Naive thymus-derived CD4-positive, alpha-beta T cell (primary cell): ENCODE data around the gene FLNB. TPM values are rescaled to one million over a fixed set of nuclear protein-coding genes. Genes with fewer than 3 reads are reported as not detected.

Source experiments
- ATAC-seq: fragments of 150-1000 bp; cut with Tn5 transposase; 2 replicates; pipeline ENCODE4 v1.10.0; 2021; ENCODE audit warnings: mild to moderate bottlenecking, moderate library complexity
- CTCF ChIA-PET: fragments of 350-600 bp; sonication (Branson Sonifier 250); formaldehyde crosslinking; loops from one replicate; lab custom pipeline; 2021; ENCODE audit warnings: antibody characterized with exemption; lab: Charles Lee
- POLR2A ChIA-PET: fragments of 350-600 bp; sonication (Branson Sonifier 250); formaldehyde crosslinking; loops from one replicate; lab custom pipeline; 2021; ENCODE audit warnings: antibody characterized with exemption, inconsistent platforms; lab: Charles Lee
- DNase-seq, 9 donors: peaks; one replicate each; pipeline versions ENCODE4 v3.0.0 to v3.0.0-alpha.2; 2020 to 2022; ENCODE audit warnings: mixed read lengths in 1 of 9
- H3K27ac ChIP-seq: one replicate; pipeline ENCODE4 v1.7.0; 2013; ENCODE audit warnings: mild to moderate bottlenecking, low read depth, low read length, moderate library complexity
- H3K27me3 ChIP-seq, 2 donors: one replicate each; pipeline ENCODE4 v1.7.0; 2013; ENCODE audit warnings: low read length in 2 of 2, mild to moderate bottlenecking in 2 of 2, moderate library complexity in 2 of 2; ENCODE audit not compliant: control insufficient read depth in 2 of 2, insufficient read depth in 2 of 2
- H3K36me3 ChIP-seq, 3 experiments: 1 replicate in 2 of 3; 2 replicates in 1 of 3; pipeline ENCODE4 v1.7.0; 2013; ENCODE audit warnings: low read length in 3 of 3, mild to moderate bottlenecking in 3 of 3, moderate library complexity in 1 of 3; ENCODE audit not compliant: insufficient read depth in 3 of 3, control insufficient read depth in 2 of 3
- H3K4me1 ChIP-seq, 2 donors: one replicate each; pipeline ENCODE4 v1.7.0; 2013; ENCODE audit warnings: low read length in 2 of 2, mild to moderate bottlenecking in 2 of 2, moderate library complexity in 1 of 2; ENCODE audit not compliant: control insufficient read depth in 2 of 2, insufficient read depth in 2 of 2
- H3K4me3 ChIP-seq: 2 replicates; pipeline ENCODE4 v1.7.0; 2013; ENCODE audit warnings: mild to moderate bottlenecking, low read length
- H3K9me3 ChIP-seq, 3 experiments: 1 replicate in 2 of 3; 2 replicates in 1 of 3; pipeline ENCODE4 v1.7.0; 2013; ENCODE audit warnings: low read length in 3 of 3; ENCODE audit not compliant: control insufficient read depth in 2 of 3
- H3K27ac Mint-ChIP-seq, 9 donors: one replicate each; pipeline ENCODE4 v1.8.0; 2020 to 2022; ENCODE audit warnings: mixed read lengths in 9 of 9, mild to moderate bottlenecking in 8 of 9, moderate library complexity in 5 of 9, inconsistent platforms in 2 of 9
- H3K27me3 Mint-ChIP-seq, 5 donors: one replicate each; pipeline ENCODE4 v1.8.0; 2021 to 2022; ENCODE audit warnings: mixed read lengths in 5 of 5, mild to moderate bottlenecking in 1 of 5
- H3K36me3 Mint-ChIP-seq, 5 donors: one replicate each; pipeline ENCODE4 v1.8.0; 2020 to 2022; ENCODE audit warnings: mixed read lengths in 5 of 5, mild to moderate bottlenecking in 3 of 5, inconsistent platforms in 1 of 5
- H3K4me1 Mint-ChIP-seq, 7 donors: one replicate each; pipeline ENCODE4 v1.8.0; 2020 to 2022; ENCODE audit warnings: mixed read lengths in 7 of 7, mild to moderate bottlenecking in 3 of 7, inconsistent platforms in 1 of 7
- H3K4me3 Mint-ChIP-seq, 10 donors: one replicate each; pipeline ENCODE4 v1.8.0; 2020 to 2022; ENCODE audit warnings: mild to moderate bottlenecking in 10 of 10, mixed read lengths in 10 of 10, moderate library complexity in 6 of 10, inconsistent platforms in 2 of 10
- H3K9me3 Mint-ChIP-seq, 11 donors: one replicate each; pipeline ENCODE4 v1.8.0; 2020 to 2022; ENCODE audit warnings: mixed read lengths in 11 of 11, mild to moderate bottlenecking in 4 of 11, inconsistent platforms in 1 of 11, moderate library complexity in 1 of 11
- intact Hi-C, 2 donors: fragments of 100-400 bp; cut with micrococcal nuclease; formaldehyde crosslinking; loops; one replicate each; pipeline ENCODE4 v1.15.1; 2023
- polyA plus RNA-seq, 2 donors: library from polyadenylated mRNA; unstranded; fragments of 300-500 nt; fragmentation: Illumina TruSeq; gene quantifications; one replicate each; pipeline ENCODE4 v1.2.3, GENCODE V29; 2021
- total RNA-seq, 6 experiments: library from RNA in 5 of 6; stranded (reverse) in 5 of 6; gene quantifications; 1 replicate in 5 of 6; 2 replicates in 1 of 6; pipeline ENCODE4 v1.2.3 and lab custom pipeline; 2021 to 2026

FLNB gene
- total and polyA plus RNA-seq, 7 experiments from 2014 or later, result 15.7 to 66.7 (median 47.6) TPM

- H3K4me1 ChIP-seq, result peaks cover 9 to 35% of the 10 kb centered on the region in 2 donors
These were observed 3.4 kb downstream of the FLNB start for GRCh38 chr3:58011580-58011979.

GRCh38 chr3:58012302-58012701 lies 4.1 kb downstream of the FLNB start:
- H3K4me3 ChIP-seq, result no peak overlapping the region
- ATAC-seq (no peak), DNase-seq (no peak)
- Mint-ChIP-seq H3K4me3 (peak overlapping the region in 7 of 10 donors; percentile 4 to 78 (median 50)), H3K9me3 (no peaks in the 10 kb centered on the region), H3K27ac (peak overlapping the region in 6 of 9 donors; percentile 7 to 71 (median 60)), H3K27me3 (no peaks in the 10 kb centered on the region), H3K4me1 (peaks cover 39 to 71% (median 62%) of the 10 kb centered on the region in 7 donors), H3K36me3 (peaks cover 0 to 5% (median 0%) of the 10 kb centered on the region in 5 donors)
- no peak overlapping the region for H3K27ac ChIP-seq
- peaks cover 9 to 35% of the 10 kb centered on the region in 2 donors for H3K4me1 ChIP-seq
- intact Hi-C loops, result no loop called here
- H3K9me3 ChIP-seq, result no peaks in the 10 kb centered on the region
- peaks cover 0 to 9% (median 0%) of the 10 kb centered on the region in 3 experiments for H3K36me3 ChIP-seq
- POLR2A ChIA-PET, result interaction anchor here (1.1 kb wide), 1 partner anchor 66 kb away, joined by 3 read pairs; no protein-coding TSS in a partner anchor
- CTCF ChIA-PET, result interaction anchor here (0.6 kb wide), 1 partner anchor 22 kb away, joined by 3 read pairs; no protein-coding TSS in a partner anchor
- H3K27me3 ChIP-seq, result no peaks in the 10 kb centered on the region

More at GRCh38 chr3:58011580-58011979, 3.4 kb downstream of the FLNB start:
- H3K36me3 Mint-ChIP-seq, result peaks cover 0 to 5% (median 0%) of the 10 kb centered on the region in 5 donors
- H3K4me1 Mint-ChIP-seq, result peaks cover 37 to 64% (median 56%) of the 10 kb centered on the region in 7 donors
- no peak overlapping the region for H3K27ac ChIP-seq
- H3K27ac Mint-ChIP-seq, result peak overlapping the region in 7 of 9 donors; percentile 6 to 77 (median 40)
- CTCF ChIA-PET, result interaction anchor here (0.6 to 1.1 kb wide), 2 partner anchors 226 to 295 kb away, joined by 3 to 4 read pairs; partner anchors contain the start of genes ABHD6, HTD2 and RPP14
- H3K4me3 Mint-ChIP-seq, result peak overlapping the region in 9 of 10 donors; percentile 45 to 92 (median 74)
- H3K27me3 Mint-ChIP-seq, result no peaks in the 10 kb centered on the region
- DNase-seq, result no peak
- H3K4me3 ChIP-seq, result no peak overlapping the region
- no peaks in the 10 kb centered on the region for H3K9me3 ChIP-seq
- ATAC-seq, result no peak
- H3K27me3 ChIP-seq, result no peaks in the 10 kb centered on the region
- intact Hi-C loops, result no loop called here
- POLR2A ChIA-PET, result interaction anchor here (0.6 kb wide), 1 partner anchor 111 kb away, joined by 3 read pairs; no protein-coding TSS in a partner anchor
- no peaks in the 10 kb centered on the region for H3K9me3 Mint-ChIP-seq
- H3K36me3 ChIP-seq, result peaks cover 0 to 9% (median 0%) of the 10 kb centered on the region in 3 experiments

- Histone ChIP-seq H3K9me3 (no peaks in the 10 kb centered on the region), H3K27ac (no peak overlapping the region), H3K4me1 (peaks cover 9 to 35% of the 10 kb centered on the region in 2 donors), H3K4me3 (no peak overlapping the region), H3K36me3 (peaks cover 0 to 9% (median 0%) of the 10 kb centered on the region in 3 experiments), H3K27me3 (no peaks in the 10 kb centered on the region)
- Mint-ChIP-seq H3K27me3 (no peaks in the 10 kb centered on the region), H3K9me3 (no peaks in the 10 kb centered on the region), H3K27ac (peak overlapping the region in 7 of 9 donors; percentile 4 to 82 (median 55)), H3K4me3 (peak overlapping the region in 9 of 10 donors; percentile 36 to 78 (median 46)), H3K36me3 (peaks cover 0 to 5% (median 0%) of the 10 kb centered on the region in 5 donors), H3K4me1 (peaks cover 42 to 79% (median 70%) of the 10 kb centered on the region in 7 donors)
- DNase-seq (no peak), ATAC-seq (no peak)
- POLR2A ChIA-PET, result interaction anchor here (0.6 to 1.1 kb wide), 3 partner anchors 65 to 302 kb away, joined by 3 to 4 read pairs (median 3); no protein-coding TSS in a partner anchor
- CTCF ChIA-PET, result interaction anchor here (0.6 kb wide), 1 partner anchor 21 kb away, joined by 3 read pairs; no protein-coding TSS in a partner anchor
- intact Hi-C loops, result no loop called here
These were observed 4.9 kb downstream of the FLNB start for GRCh38 chr3:58013099-58013498.

GRCh38 chr3:58013973-58014649 lies 5.9 kb downstream of the FLNB start:
- H3K9me3 Mint-ChIP-seq, result no peaks in the 10 kb centered on the region
- Histone ChIP-seq H3K9me3 (no peaks in the 10 kb centered on the region), H3K36me3 (peaks cover 0 to under 1% (median 0%) of the 10 kb centered on the region in 3 experiments), H3K4me1 (peaks cover 7 to 35% of the 10 kb centered on the region in 2 donors), H3K4me3 (no peak overlapping the region), H3K27me3 (no peaks in the 10 kb centered on the region), H3K27ac (no peak overlapping the region)
- no peak overlapping the region for H3K27ac Mint-ChIP-seq
- DNase-seq (no peak), ATAC-seq (no peak)
- ChIA-PET CTCF (interaction anchor here (0.7 kb wide), 1 partner anchor 779 kb away, joined by 4 read pairs; no protein-coding TSS in a partner anchor), POLR2A (interaction anchor here (0.7 kb wide), 2 partner anchors 26 to 258 kb away, joined by 4 to 5 read pairs; partner anchors contain the start of gene SLMAP)
- H3K36me3 Mint-ChIP-seq, result peaks cover 0 to 5% (median 0%) of the 10 kb centered on the region in 5 donors
- intact Hi-C loops, result no loop called here
- H3K27me3 Mint-ChIP-seq, result no peaks in the 10 kb centered on the region
- no peak overlapping the region for H3K4me3 Mint-ChIP-seq
- peaks cover 42 to 85% (median 73%) of the 10 kb centered on the region in 7 donors for H3K4me1 Mint-ChIP-seq

- ChIA-PET POLR2A (interaction anchor here (0.7 kb wide), 1 partner anchor 19 kb away, joined by 3 read pairs; no protein-coding TSS in a partner anchor), CTCF (no interaction called here)
- no peak overlapping the region for H3K4me3 ChIP-seq
- Mint-ChIP-seq H3K36me3 (peaks cover 0 to 9% (median 0%) of the 10 kb centered on the region in 5 donors), H3K4me1 (peaks cover 29 to 87% (median 72%) of the 10 kb centered on the region in 7 donors), H3K9me3 (no peaks in the 10 kb centered on the region), H3K4me3 (peak overlapping the region in 1 of 10 donors; percentile 8), H3K27me3 (no peaks in the 10 kb centered on the region), H3K27ac (peak overlapping the region in 7 of 9 donors; percentile 1 to 82 (median 41))
- no peak for DNase-seq
- no peaks in the 10 kb centered on the region for H3K36me3 ChIP-seq
- H3K27me3 ChIP-seq, result no peaks in the 10 kb centered on the region
- ATAC-seq, result no peak
- H3K27ac ChIP-seq, result no peak overlapping the region
- intact Hi-C loops, result no loop called here
- no peaks in the 10 kb centered on the region for H3K9me3 ChIP-seq
- H3K4me1 ChIP-seq, result peaks cover 0 to 34% of the 10 kb centered on the region in 2 donors
These were observed 7.3 kb downstream of the FLNB start for GRCh38 chr3:58015520-58015915.

GRCh38 chr3:58016710-58017109 lies 8.5 kb downstream of the FLNB start:
- intact Hi-C loops, result no loop called here
- Histone ChIP-seq H3K9me3 (no peaks in the 10 kb centered on the region), H3K4me1 (peaks cover 0 to 26% of the 10 kb centered on the region in 2 donors), H3K27me3 (no peaks in the 10 kb centered on the region), H3K4me3 (no peak overlapping the region), H3K36me3 (no peaks in the 10 kb centered on the region), H3K27ac (no peak overlapping the region)
- ATAC-seq (no peak), DNase-seq (no peak)
- H3K4me3 Mint-ChIP-seq, result peak overlapping the region in 2 of 10 donors; percentile 26 to 38
- H3K9me3 Mint-ChIP-seq, result no peaks in the 10 kb centered on the region
- peaks cover 23 to 82% (median 64%) of the 10 kb centered on the region in 7 donors for H3K4me1 Mint-ChIP-seq
- peak overlapping the region in 2 of 9 donors; percentile 43 to 75 for H3K27ac Mint-ChIP-seq
- ChIA-PET POLR2A (no interaction called here), CTCF (no interaction called here)
- H3K36me3 Mint-ChIP-seq, result peaks cover 0 to 9% (median 0%) of the 10 kb centered on the region in 5 donors
- H3K27me3 Mint-ChIP-seq, result no peaks in the 10 kb centered on the region
